IPS-18c (cell line): ENCODE measurements around the gene RYR3.

Source experiments
- H3K4me3 ChIP-seq: 2 replicates; pipeline ENCODE4 v1.7.0; 2013; ENCODE audit warnings: low read depth, mild to moderate bottlenecking, low read length, moderate library complexity; ENCODE audit not compliant: insufficient read depth
- H3K9me3 ChIP-seq: one replicate; pipeline ENCODE4 v1.6.1; 2013; ENCODE audit warnings: mild to moderate bottlenecking, low read length, moderate library complexity; ENCODE audit not compliant: control insufficient read depth, insufficient read depth

The RYR3 gene

GRCh38 chr15:33910741-33911140 is 600.0 kb downstream of the RYR3 start:
- no peaks in the 10 kb centered on the region for H3K9me3 ChIP-seq
- no peak overlapping the region for H3K4me3 ChIP-seq

- Histone ChIP-seq H3K9me3 (no peaks in the 10 kb centered on the region), H3K4me3 (no peak overlapping the region)
These were observed 601.6 kb downstream of the RYR3 start for GRCh38 chr15:33912326-33912725.

GRCh38 chr15:33913459-33913858 is 602.7 kb downstream of the RYR3 start:
- no peaks in the 10 kb centered on the region for H3K9me3 ChIP-seq
- H3K4me3 ChIP-seq: no peak overlapping the region
